ENCODE results near the gene RWDD1. TPM values are rescaled to one million over a fixed set of nuclear protein-coding genes. Genes with fewer than 3 reads are reported as not detected.

RWDD1 gene, protein sequence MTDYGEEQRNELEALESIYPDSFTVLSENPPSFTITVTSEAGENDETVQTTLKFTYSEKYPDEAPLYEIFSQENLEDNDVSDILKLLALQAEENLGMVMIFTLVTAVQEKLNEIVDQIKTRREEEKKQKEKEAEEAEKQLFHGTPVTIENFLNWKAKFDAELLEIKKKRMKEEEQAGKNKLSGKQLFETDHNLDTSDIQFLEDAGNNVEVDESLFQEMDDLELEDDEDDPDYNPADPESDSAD
- total RNA-seq, result 17.0 and 19.2 TPM in 2 replicates

DNA sequence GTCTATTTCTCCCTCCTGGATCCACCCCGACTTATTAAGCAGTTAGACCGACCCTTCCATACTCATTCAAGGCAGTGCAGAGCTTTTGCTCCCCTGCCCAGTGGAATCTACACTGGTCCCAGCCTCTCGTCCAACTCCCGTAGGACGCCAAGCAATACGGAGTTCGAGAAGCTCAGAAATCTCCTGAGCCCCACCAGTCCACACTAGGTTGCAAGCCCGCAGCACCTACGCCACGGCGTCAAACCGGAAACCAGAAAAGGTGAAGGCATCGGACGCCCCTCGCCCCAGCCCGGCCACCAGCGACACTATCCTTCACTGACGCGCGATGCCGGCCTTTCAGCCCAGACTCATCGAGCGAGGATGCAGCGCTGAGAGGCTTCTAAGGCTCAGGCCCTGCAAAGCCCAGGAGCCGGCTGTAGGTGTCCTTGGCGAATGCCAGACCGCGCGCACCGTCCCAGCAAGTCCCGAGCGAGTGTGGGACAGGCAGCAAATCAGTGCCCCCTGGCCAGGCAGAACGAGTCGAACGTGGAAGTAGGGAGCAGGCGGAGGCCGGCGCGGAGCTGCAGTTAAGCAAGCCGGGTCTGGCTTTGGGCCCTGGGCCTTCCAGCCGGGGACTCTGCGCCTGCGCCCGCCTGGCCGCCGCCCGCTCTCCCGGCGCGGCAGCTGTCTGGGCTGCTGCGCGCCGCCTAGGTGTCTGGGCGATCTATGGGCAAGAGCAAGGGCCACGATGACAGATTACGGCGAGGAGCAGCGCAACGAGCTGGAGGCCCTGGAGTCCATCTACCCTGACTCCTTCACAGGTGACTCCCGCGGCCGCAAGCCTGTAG, at the start of gene RWDD1:
RWDD1 (plus strand) TSS at position 649 of the 827 bp plus-strand sequence; CDS start at position 728, 79 bp downstream.
- peak; percentile 100 for DNase-seq (ENCODE audit: low read depth in 2 of 2)

DNA sequence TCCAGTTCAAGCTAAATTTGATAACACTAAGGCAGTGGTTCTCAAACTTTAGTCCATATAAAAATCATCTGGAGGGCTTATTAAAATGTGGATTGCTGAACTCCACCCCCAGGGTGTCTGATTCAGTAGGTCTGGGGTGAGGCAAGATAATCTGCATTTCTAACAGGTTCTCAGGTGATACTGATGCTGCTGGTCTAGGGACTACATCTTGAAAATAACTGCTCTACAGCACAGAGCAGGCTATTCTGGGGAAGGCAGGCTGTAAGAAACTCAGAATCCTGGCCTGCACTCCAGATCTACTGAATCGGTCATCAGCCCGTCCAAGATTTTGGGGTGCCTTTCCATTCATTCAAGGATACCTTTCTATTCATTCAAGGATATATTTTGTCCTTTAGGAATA, 48.4 kb upstream of the RWDD1 start:
- no peak for DNase-seq (ENCODE audit: low read depth in 2 of 2)

DNA sequence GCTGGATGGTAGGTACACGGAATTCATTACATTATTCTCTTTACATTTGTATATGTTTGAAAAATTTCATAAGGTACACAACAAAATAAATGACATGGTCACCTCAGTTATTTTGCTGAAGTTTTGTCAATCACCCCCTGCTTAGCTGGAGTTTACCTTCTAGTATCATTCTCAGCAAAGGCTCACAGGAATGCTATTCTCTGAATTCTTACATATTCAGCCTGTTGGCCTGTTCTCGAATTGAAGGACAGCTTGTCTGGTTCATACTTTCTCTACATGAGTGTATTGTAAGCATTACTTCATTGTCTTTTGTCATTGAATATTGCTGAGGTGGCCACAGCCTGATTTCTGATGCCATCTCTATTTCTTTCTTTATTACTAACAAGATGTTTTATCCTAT, 47.1 kb upstream of the RWDD1 start:
- DNase-seq (ENCODE audit: low read depth in 2 of 2), result no peak

DNA sequence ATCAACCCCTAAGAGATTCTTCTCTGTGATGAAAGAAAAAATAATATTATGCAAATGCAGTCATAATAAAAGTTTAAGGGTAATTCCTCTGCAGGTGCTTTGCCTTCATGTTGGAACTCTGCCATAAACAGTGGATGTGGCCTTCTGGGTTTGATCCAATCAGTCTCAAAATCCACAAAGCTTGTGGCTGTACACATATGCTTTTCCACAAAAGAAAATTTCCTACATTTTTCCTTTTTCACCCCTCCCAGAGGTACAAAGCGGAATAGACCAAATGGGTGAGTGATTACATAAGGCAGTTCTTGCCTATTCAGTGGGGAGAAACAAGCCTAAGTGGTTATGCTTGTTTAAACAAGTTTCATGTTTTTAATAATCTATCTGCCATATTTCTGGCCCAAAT, 43.2 kb upstream of the RWDD1 start:
- DNase-seq (ENCODE audit: low read depth in 2 of 2), result no peak

DNA sequence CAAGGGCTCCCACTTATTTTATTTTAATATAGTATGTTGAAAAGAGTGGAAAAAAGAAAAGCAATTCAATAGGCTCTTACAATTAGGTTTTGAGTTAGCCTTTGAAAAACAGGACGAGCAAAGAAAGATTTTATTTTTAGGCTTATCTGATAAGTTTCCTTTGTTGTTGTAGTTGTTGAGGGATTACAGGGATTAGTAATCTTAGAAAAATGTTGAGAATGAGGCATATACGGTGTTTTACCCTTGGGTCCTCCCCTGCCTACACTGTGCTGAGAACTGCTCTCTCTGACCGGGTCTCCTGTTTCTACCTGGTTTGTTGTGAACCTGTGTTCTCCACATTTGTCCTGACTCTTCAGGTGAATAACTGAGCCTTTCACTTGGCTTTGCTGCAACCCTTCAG, 42.5 kb upstream of the RWDD1 start:
- no peak for DNase-seq (ENCODE audit: low read depth in 2 of 2)

DNA sequence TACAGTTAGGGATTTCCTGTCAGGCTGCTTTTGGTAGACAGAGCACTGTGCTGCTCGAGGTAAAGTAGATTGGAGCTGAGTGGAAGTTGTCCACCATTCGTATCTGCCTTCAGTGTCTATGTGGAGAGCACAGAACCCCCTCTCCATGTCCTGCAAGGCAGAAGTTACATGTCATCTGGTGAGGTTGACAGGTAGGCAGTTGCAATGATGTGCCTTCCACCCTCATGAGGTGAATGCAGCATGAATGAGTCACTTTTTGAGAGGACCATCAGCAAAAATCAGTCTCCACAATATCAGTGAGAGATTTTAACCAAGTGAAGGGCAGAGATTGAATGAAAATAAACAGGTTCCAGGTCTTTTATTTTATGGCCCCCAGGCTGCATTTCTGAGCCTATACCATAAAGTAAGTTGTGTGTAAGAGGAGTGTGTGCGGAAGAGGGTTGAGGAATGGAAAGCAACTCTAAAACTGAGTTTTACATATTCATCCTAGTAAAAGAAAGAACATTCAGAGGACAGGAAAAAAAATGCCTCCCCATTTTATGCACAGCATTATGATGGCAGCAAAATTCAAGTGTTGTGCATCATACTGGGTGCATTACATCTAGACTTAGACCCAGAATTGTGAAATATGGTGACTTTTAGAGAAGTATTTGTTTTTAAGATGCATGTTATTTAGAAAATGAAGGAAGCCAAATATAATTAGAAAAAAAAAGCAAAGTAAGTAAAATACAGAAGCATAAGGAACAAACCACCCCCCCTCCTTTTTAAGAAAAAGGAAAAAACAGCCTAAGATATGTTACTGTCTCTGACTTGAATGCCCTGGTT, 41.6 kb upstream of the RWDD1 start:
- no peak for DNase-seq (ENCODE audit: low read depth in 2 of 2)

DNA sequence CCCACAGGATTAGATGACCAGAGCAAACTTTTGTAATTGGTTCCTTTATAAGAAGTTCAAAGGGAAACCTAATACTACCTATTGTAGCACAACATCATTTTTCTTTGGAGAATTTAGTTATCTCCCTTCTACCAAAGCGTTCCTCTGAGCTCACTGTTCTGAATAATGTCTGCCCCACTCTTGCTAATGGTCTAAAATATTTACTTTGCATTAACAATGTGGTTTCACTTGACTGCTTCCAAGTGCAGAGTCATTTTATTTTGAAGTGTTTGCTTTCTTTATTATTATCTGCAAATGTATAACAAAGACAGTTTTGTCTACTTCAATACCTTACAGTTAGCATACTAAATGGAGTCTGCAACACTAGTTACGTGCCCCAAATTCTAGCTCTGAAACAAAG, 40.9 kb upstream of the RWDD1 start:
- no peak for DNase-seq (ENCODE audit: low read depth in 2 of 2)

DNA sequence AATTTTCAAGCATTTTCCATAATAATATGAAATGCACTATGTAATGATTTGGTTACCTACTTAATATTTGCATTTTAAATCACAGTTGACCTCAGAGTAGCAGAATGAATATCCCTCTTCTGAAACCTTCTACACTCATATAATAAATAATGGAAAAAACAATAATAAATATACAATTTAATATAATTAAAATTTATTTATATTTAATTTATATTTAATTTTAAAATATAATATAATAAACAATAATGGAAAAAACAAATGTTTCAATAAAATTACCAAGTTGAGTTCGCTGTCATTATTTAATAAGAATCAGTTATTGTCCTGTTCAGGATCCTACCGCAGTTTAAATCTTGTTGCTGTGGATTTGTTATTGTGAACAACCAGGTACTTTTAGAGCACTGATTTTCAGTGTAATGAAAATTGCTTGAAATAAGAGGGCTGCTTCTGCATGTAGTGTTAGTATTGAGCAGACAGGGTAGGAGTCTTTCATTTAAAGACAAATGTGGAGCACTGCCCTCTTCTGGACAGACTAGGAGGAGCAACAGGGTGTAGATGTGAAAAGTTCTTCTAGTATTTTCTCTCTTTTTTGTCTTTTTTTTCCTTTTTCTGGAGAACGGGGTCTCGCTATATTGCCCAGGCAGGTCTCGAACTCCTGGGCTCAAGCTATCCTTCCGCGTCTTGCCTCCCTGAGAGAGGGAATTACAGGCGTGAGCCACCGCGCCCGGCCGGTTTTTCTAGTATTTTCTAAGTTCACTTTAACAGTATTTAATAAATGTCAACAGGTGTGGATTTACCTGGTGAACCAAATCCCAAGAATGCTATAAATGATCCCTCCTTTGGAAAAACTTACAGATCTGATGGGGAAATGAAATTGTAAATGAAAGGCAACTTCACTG, 39.4 kb upstream of the RWDD1 start:
- DNase-seq (ENCODE audit: low read depth in 2 of 2), result peak; percentile 81 to 82

DNA sequence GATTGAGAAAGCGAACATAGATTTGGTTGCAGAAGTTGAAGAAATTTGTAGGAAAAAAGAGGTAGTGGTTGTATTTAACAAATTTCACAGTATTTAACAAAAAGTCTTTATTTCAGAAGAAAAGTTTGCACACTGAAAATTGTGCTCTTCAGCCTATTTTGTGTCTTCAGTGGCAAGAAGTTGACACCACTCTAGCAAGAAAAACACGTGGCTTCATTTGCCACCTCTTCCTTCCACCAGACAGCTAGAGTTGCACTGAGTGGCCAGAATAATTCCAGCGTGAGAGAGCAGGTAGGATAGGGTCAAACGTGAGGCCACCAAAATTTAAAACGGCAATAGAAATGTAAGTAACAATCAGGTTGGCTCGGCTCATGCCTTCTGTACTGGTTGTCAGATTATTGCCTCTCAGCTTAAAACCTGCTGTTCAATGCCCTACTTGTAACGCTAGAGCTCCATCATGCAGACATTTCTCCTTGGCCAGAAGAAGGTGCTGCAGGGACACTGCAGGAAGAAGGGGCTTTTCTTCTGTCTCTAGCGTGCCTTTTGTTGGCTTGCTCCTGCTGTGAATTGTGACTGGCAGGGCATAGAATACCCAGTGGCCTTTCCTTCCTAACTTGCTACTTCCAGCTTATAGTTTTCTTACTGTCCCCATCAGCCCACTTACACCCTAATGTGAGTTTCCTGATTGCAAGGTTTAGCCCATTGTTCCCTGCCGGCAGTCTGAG, 37.9 kb upstream of the RWDD1 start:
- DNase-seq (ENCODE audit: low read depth in 2 of 2), result no peak

DNA sequence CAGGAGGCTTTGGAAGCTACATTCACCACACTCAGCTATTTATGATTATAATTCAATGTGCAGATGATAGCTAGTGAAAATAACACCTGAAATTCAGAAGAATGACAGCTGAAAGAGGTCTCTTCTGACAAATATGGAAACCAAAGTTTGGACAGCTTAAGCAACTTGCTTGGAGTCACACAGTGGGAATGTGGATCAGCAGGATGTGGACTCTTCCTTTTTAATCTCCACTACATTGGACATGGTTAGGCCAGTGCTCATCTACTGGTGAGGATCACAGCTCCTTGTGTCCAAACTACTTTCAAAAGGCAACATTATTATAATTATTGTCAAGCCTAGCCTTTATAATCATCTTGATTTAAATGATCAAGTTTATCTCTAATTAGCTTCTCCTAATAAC, 36.2 kb upstream of the RWDD1 start:
- no peak for DNase-seq (ENCODE audit: low read depth in 2 of 2)

DNA sequence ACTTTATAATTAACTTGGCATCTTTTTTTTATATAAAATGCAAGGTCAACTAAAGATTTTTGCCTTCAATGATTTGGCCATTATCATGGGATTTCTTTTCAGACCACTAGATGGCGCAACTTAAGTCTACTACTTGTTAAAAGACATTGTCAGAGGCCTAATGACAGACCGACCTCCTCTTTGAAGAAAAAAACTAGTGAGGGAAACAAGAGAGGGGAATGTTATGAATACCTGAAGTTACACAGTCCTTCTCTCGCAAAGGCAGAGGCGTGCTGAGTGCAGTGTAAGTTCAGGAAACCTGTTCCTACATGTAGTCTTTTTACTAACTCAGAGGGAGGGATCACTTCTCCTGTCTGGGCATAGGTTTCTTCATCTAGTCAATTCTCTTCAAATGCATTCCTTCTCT, 35.1 kb upstream of the RWDD1 start:
- peak; percentile 70 to 74 for DNase-seq (ENCODE audit: low read depth in 2 of 2)

DNA sequence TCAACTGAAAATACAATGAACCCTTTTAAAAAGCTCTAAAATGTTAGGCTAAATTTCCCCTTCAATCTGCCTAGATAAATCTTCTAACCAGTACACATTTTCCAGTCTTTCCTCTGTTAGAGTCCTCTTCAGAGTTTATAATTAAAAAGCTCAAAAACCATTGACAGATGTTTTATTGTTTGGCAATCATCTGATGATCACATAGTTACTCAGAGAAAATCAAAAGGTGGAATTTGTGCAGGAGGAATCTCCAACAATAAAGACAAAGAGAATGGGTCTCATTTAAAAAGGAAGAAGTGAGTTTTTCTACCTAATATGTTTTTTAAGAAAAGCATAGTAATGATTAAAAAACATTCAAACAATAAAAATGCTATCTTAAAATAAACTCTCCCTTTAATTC, 28.9 kb upstream of the RWDD1 start:
- no peak for DNase-seq (ENCODE audit: low read depth in 2 of 2)

DNA sequence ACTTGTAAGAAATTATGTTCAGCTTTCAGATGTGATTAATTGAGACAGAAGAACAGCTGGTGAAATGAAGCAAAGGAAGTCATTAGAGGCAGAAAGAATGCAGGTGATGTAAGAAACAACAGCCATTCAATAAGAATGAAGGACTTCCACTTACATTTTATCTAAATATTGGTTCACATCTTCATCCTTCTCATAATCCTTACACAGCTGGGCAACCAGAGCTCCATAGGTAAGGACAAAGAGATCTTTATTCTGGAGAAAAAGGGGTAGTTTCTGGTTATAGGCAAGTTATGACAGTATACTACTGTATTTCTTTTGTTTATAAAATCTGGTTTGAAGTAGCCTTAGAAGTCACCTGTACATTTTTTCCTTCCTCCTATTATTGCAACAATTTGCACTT, 28.2 kb upstream of the RWDD1 start:
- no peak for DNase-seq (ENCODE audit: low read depth in 2 of 2)

DNA sequence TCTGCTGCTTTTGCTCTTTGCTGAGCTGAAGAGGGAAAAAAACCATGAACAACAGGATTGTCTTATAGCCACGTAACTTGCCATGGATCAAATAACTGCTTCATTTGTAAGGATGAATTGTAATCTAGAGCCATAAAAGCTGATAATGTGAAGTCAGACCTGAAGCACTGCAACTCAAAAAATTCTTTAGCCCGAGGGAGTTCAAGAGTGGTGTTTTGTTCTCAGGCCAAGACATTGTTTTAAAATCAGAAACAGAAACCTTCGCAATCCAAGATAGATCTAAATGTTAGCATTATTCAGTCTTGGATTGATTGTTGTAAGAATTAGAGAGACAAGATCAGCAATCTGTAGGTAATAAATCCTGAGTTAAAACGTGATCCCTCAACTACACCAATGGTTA, 25.7 kb upstream of the RWDD1 start, which contains the start of gene TRAPPC3L:
TRAPPC3L (minus strand) TSS at position 34 of the 400 bp plus-strand sequence. CDS start 170 bp downstream, outside the sequence.
- no peak for DNase-seq (ENCODE audit: low read depth in 2 of 2)

DNA sequence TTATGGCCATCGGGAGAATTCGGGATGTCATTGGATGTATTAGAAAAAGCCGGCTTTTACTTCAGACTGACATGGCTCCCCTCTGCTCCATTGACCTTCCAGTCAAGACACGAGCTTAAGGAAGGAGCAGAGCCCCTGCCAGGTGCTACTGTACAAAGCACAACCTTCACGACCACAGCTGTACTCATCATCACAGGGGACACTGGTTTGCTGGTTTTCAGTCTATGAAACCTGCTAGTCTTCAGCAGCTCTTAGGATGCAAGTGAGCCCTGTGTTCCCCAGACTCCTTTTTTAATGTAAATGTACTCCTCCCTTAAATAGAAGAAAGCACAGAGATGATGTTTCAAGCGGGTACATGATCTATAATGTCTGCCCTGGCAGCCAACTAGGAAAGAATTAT, 23.9 kb upstream of the RWDD1 start:
- no peak for DNase-seq (ENCODE audit: low read depth in 2 of 2)

DNA sequence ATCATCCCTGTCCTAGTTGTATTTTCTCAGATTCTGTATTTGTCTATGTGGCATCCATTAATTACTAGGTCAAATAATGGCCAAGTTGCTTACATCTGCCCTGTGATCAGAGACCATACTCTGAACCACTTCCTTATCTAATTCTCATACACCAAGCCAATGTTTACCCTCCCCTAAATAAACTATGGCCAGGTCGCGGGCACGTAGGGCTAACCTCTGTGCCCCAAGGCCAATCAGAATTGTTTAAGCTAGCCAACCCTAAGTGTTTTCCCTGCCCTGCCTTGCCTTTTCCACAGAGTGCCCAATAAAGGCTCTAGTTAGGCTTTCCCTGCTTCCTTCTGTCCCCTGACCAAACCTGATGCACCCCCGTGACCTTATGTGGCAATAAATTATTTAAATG, 20.5 kb upstream of the RWDD1 start:
- DNase-seq (ENCODE audit: low read depth in 2 of 2), result no peak

DNA sequence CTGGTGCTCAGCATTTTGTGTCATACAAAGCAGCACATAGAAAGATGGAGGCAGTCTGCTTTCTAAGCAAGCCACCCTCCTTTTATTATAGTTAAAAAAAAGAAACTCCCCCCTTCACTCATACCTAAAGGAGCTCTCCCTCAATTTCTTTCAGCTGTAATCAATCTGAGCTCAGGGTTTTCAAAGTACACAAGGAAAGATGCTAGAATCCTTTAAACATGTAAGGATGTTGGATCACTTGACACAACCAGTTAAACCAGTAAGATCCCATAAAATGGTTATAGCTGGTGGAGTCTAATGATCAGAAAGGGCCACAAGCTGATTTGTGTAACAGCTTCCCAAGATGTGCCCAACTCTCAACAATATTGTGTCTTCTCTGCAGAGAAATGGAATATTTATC, 17.9 kb upstream of the RWDD1 start, which contains the start of gene CALHM4:
CALHM4 (plus strand) TSS at position 301 of the 400 bp plus-strand sequence; CDS start at position 344, 43 bp downstream.
- DNase-seq (ENCODE audit: low read depth in 2 of 2), result no peak

DNA sequence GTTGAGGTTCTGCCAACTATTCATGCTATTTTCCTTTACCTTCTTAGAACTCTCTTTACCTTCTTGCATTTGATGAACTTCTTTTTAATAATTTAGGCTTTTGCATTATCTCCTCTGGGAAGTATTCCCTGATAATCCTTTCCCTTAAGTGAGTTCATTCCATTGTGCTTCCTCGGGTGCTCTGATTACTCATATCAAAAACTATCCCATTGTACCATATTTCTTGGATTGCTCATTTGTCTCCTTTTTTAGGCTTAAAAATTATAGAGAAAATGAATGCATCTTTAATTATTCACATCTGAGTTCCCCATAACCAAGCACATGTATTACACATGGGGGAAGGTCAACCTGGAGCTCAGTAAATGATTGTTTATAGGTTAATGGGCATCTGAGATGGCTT, 15.2 kb upstream of the RWDD1 start:
- peak in 1 of 2 donors; percentile 45 for DNase-seq (ENCODE audit: low read depth in 2 of 2)

DNA sequence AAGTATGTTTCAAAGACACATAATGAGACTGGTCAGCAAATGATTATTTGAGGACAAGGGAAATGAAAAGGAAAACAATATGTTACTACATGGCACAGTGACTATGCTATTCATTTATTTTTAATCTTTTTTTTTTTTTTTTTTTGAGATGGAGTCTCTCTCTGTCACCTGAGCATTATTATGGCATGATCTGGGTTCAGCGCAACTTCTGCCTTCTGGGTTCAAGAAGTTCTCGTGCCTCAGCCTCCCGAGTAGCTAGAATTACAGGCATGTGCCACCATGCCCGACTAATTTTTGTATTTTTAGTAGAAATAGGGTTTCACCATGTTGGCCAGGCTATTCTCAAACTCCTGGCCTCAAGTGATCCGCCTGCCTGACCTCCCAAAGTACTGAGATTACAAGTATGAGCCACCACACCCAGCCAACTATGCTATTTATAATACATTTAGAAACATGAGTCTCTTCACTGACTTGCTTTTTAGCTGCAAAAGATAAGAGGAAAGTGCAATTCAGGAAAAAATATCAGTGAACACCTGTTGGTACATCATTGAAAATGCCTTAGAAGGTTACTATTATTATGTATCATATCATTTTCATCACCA, 14.4 kb upstream of the RWDD1 start:
- no peak for DNase-seq (ENCODE audit: low read depth in 2 of 2)

DNA sequence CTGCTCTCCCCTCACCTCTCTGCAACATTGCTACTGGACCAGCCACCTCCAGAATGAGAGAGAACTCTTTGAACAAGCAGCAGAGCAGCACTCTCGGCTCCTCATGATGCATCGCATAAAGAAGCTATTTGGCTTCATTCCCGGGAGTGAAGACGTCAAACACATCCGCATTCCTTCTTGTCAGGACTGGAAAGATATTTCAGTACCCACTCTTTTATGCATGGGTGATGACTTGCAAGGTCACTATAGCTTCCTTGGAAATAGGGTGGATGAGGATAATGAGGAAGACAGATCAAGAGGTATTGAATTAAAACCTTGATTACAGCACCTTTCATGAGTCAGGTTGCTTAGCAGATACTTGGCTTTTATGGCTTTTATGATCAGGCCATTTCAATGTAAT, 13.4 kb upstream of the RWDD1 start:
- DNase-seq (ENCODE audit: low read depth in 2 of 2), result peak in 1 of 2 donors; percentile 95

All from lung microvascular endothelial cell (primary cell).